Measurements from ENCODE around the gene TLCD3A.
"Not testable (repeated sequence)": the region's sequence is repeated elsewhere in the genome, so short reads cannot be mapped to it uniquely, and the experiment has no call there.

The TLCD3A gene

DNA sequence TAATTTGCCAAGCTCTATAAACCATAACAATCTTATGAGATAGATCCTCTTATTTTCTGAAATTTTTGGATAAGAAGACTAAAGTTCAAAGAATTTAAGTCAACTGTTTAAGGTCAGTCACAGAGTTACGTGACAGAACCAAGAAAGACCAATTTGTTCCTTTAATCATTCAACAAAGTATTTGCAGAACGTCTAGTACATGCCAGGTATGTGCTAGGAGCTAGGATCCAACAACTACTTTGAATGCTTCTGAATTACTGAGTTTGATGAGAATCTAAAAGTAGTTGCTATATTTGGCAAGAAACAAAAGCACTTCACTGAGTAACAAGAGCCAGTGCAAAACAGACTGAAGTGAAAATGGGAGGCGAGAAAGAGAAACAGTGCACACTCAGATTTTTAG, 34.7 kb downstream of the TLCD3A start:
- Histone ChIP-seq H3K4me3 (ENCODE audit: low read depth, low read length) (no peak overlapping the region), H3K4me1 (ENCODE audit: control insufficient read depth, insufficient read depth, low read length) (no peaks in the 10 kb centered on the region), H3K36me3 (ENCODE audit: control insufficient read depth, insufficient read depth, low read length) (peaks cover 72% of the 10 kb centered on the region), H3K9ac (ENCODE audit: low read depth, low read length) (no peak overlapping the region), H3K27me3 (ENCODE audit: control insufficient read depth, insufficient read depth, low read length) (no peaks in the 10 kb centered on the region), H3K27ac (ENCODE audit: low read depth, low read length) (no peak overlapping the region), H3K9me3 (ENCODE audit: control insufficient read depth, insufficient read depth, low read length) (no peaks in the 10 kb centered on the region)

DNA sequence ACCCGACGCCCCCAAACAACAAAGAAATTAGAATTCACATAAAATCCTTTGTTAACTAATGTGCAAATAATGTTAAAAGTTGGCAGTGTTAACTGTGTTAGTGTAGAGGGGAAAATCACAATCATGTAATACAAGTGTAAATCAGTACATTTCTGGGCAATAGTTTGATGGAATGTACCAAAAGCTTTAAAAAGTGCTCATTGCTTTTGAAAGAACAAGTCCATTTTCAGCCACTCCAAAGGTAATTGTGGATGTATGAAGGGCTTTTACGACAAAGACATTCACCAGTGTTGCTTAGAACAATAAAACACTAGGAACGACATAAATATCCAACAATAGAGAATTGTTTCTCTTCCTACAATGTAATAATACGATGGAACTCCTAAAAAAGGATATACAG, 40.6 kb downstream of the TLCD3A start:
- Histone ChIP-seq H3K4me1 (ENCODE audit: control insufficient read depth, insufficient read depth, low read length) (no peaks in the 10 kb centered on the region), H3K4me3 (ENCODE audit: low read depth, low read length) (no peak overlapping the region), H3K27me3 (ENCODE audit: control insufficient read depth, insufficient read depth, low read length) (no peaks in the 10 kb centered on the region), H3K27ac (ENCODE audit: low read depth, low read length) (no peak overlapping the region), H3K9ac (ENCODE audit: low read depth, low read length) (no peak overlapping the region), H3K9me3 (ENCODE audit: control insufficient read depth, insufficient read depth, low read length) (no peaks in the 10 kb centered on the region), H3K36me3 (ENCODE audit: control insufficient read depth, insufficient read depth, low read length) (peaks cover 86% of the 10 kb centered on the region)

DNA sequence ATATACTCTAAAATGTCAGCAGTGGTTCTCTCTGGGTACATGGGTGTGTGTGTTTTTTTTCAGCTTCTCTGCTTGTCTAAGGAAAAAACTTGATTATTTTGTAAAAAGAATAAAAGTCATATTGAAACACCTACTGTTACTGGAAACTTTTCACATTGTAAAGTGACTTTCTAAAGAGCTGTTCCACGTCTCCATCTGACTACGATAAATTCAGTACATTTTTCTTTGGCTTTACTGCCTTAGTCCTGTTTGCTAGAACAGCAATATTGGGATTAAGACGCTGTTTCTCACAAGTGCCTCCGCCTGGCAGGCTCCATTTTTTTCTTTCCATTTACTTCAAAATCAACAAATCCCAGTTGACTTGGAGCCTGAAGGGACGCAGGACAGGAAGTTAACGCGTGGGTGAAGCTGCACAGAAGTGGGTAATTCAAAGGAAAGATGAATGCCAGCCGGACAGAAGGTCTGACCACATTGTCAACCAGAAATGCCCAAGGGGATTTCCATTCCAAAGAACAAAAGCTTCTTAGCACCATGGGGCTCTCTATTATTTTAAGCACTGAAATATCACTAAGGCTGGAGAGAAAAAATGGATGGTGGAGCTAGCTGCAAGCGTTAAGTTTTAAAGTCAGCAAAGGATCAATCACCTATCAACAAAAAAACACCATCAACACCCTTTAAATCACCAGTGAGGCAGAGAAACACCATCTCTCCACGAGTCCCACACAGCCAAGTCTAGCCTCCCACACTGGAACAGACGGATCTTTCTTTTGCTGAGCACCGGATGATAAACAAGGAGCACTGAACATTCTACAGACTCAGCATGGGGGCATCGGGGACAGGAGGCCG, 41.3 kb downstream of the TLCD3A start:
- Histone ChIP-seq H3K9me3 (ENCODE audit: control insufficient read depth, insufficient read depth, low read length) (no peaks in the 10 kb centered on the region), H3K9ac (ENCODE audit: low read depth, low read length) (no peak overlapping the region), H3K4me3 (ENCODE audit: low read depth, low read length) (no peak overlapping the region), H3K36me3 (ENCODE audit: control insufficient read depth, insufficient read depth, low read length) (peaks cover 92% of the 10 kb centered on the region), H3K27me3 (ENCODE audit: control insufficient read depth, insufficient read depth, low read length) (no peaks in the 10 kb centered on the region), H3K4me1 (ENCODE audit: control insufficient read depth, insufficient read depth, low read length) (no peaks in the 10 kb centered on the region), H3K27ac (ENCODE audit: low read depth, low read length) (peak overlapping the region; percentile 20)

DNA sequence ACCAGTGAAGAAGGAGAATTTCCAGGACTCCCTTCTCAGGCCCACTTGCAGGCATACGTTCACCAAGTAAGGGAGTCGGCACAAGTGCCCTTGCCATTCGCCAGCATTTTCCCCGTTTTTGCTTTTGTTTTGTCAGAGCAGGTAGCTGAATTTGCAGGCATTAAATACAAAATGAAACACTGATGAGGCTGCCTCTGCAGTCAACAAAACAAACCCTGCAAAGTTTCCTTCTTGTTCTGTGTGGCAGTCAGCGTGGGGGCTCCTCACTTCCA, 41.9 kb downstream of the TLCD3A start:
- Histone ChIP-seq H3K9me3 (ENCODE audit: control insufficient read depth, insufficient read depth, low read length) (no peaks in the 10 kb centered on the region), H3K4me1 (ENCODE audit: control insufficient read depth, insufficient read depth, low read length) (no peaks in the 10 kb centered on the region), H3K27ac (ENCODE audit: low read depth, low read length) (peak overlapping the region; percentile 12), H3K27me3 (ENCODE audit: control insufficient read depth, insufficient read depth, low read length) (no peaks in the 10 kb centered on the region), H3K4me3 (ENCODE audit: low read depth, low read length) (no peak overlapping the region), H3K9ac (ENCODE audit: low read depth, low read length) (no peak overlapping the region), H3K36me3 (ENCODE audit: control insufficient read depth, insufficient read depth, low read length) (peaks cover 90% of the 10 kb centered on the region)

DNA sequence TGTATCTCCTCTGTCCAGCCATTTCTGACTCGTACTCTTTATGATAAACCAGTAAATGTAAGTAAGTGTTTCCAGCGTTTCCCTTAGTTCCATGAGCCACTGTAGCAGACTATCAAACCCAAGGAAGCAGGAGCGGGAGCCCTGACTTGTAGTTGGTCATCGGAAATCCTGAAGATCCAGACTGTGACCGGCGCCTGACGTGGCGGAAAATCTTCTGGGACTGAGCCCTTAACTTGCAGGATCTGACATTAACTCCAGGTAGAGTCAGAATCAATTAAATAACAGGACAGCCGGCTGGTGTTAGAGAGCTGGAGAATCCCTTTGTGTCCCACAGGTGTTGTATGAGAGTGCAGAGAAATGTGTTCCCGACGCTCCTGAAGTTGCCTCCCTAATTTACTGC, 45.7 kb downstream of the TLCD3A start:
- peaks cover 57% of the 10 kb centered on the region for H3K36me3 ChIP-seq (ENCODE audit: control insufficient read depth, insufficient read depth, low read length)
- no peak overlapping the region for H3K27ac ChIP-seq (ENCODE audit: low read depth, low read length)
- H3K9me3 ChIP-seq (ENCODE audit: control insufficient read depth, insufficient read depth, low read length), result no peaks in the 10 kb centered on the region
- H3K9ac ChIP-seq (ENCODE audit: low read depth, low read length), result no peak overlapping the region
- H3K27me3 ChIP-seq (ENCODE audit: control insufficient read depth, insufficient read depth, low read length), result no peaks in the 10 kb centered on the region
- no peak overlapping the region for H3K4me3 ChIP-seq (ENCODE audit: low read depth, low read length)
- no peaks in the 10 kb centered on the region for H3K4me1 ChIP-seq (ENCODE audit: control insufficient read depth, insufficient read depth, low read length)

DNA sequence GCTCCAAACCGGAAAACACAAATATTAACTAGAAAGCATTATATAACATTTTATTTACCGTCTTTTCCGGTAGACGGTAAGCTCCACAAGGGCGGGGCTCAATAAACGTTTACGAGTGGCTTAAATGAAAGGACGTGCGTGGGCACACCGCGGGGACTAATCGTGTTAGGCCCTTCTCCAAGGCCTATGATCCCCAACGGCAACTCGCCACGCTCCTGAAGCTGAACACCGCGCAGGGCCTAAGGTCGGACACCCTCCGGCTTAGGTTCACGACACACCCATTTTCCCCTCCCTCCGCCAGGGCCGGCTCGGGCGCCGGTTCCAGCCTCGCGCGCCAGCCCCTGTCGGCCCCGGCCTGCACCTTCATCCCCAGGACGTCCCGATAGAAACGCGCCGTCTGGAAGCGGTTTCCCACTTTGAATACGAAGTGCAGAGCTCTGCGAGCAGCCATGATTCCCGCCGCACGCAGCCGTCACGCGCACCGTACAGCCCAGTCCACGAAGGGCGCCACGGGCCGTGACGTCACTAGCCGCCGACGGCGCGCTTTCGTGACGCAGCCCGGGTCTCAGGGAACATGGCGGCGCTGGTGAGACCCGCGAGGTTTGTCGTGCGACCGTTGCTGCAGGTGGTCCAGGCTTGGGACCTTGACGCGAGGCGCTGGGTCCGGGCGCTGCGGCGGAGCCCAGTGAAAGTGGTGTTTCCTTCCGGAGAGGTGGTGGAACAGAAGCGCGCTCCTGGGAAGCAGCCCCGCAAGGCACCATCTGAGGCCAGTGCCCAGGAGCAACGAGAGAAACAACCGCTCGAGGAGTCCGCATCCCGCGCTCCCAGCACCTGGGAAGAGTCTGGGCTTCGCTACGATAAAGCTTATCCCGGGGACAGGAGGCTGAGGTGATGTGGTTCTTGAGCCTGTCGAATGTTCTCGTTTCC, 49.7 kb downstream of the TLCD3A start, which contains the start of the genes GLOD4 and MRM3:
Gene GLOD4 (minus strand): TSS at position 476 of the 927 bp plus-strand sequence. CDS start 25 bp downstream, at position 451.
Gene MRM3 (plus strand): TSS at position 549 of the 927 bp plus-strand sequence. CDS start 26 bp downstream, at position 575.
- peaks cover 34% of the 10 kb centered on the region for H3K36me3 ChIP-seq (ENCODE audit: control insufficient read depth, insufficient read depth, low read length)
- H3K9me3 ChIP-seq (ENCODE audit: control insufficient read depth, insufficient read depth, low read length), result no peaks in the 10 kb centered on the region
- peak within 1 kb of the TSS; percentile 82 for H3K27ac ChIP-seq (ENCODE audit: low read depth, low read length)

DNA sequence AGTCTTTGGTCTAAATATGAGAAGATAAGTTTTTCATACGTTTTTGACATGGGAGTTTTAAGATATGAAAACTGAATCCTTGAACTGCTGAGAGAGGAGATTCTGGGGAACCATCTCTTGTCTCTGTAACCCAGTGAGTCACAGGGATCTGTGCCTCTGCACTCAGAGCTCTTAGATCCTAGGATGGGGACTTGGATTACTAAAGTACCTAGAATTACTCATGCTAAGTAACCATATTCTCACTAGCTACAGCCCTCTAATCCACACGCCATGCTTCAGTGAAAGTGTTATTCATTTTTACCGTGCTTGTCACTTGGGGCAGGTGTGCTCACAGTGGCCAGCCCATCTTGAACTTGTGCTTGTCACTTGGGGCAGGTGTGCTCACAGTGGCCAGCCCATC, 51.7 kb downstream of the TLCD3A start:
- Histone ChIP-seq H3K4me3 (ENCODE audit: low read depth, low read length) (no peak overlapping the region), H3K4me1 (ENCODE audit: control insufficient read depth, insufficient read depth, low read length) (no peaks in the 10 kb centered on the region), H3K9me3 (ENCODE audit: control insufficient read depth, insufficient read depth, low read length) (no peaks in the 10 kb centered on the region), H3K27ac (ENCODE audit: low read depth, low read length) (no peak overlapping the region), H3K27me3 (ENCODE audit: control insufficient read depth, insufficient read depth, low read length) (no peaks in the 10 kb centered on the region), H3K9ac (ENCODE audit: low read depth, low read length) (no peak overlapping the region), H3K36me3 (ENCODE audit: control insufficient read depth, insufficient read depth, low read length) (peaks cover 35% of the 10 kb centered on the region)

More for the DNA sequence above, 49.7 kb downstream of the TLCD3A start, which contains the start of the genes GLOD4 and MRM3:
- Histone ChIP-seq H3K4me3 (ENCODE audit: low read depth, low read length) (peak within 1 kb of the TSS; percentile 83), H3K4me1 (ENCODE audit: control insufficient read depth, insufficient read depth, low read length) (no peaks in the 10 kb centered on the region), H3K9ac (ENCODE audit: low read depth, low read length) (peak within 1 kb of the TSS; percentile 85), H3K27me3 (ENCODE audit: control insufficient read depth, insufficient read depth, low read length) (no peaks in the 10 kb centered on the region)

DNA sequence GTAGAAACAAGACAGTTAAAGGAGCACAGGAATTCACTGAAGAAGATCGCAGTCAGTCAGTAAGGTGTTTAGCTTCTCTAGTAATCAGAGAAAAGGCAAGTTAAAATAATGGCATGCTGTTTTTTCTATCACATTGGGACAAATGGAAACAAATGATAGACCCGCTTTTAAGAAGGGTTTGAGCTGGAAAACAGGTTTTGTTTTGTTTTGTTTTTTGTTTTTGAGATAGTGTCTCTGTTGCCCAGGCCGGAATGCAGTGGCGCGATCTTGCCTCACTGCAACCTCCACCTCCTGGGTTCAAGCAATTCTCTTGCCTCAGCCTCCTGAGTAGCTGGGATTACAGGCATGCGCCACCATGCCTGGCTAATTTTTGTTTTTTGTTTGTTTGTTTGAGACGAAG, 53.5 kb downstream of the TLCD3A start:
- H3K27me3 ChIP-seq (ENCODE audit: control insufficient read depth, insufficient read depth, low read length); H3K9me3 ChIP-seq (ENCODE audit: control insufficient read depth, insufficient read depth, low read length); H3K9ac ChIP-seq (ENCODE audit: low read depth, low read length); H3K4me1 ChIP-seq (ENCODE audit: control insufficient read depth, insufficient read depth, low read length); H3K27ac ChIP-seq (ENCODE audit: low read depth, low read length); H3K4me3 ChIP-seq (ENCODE audit: low read depth, low read length): not testable (repeated sequence)
- peaks cover 43% of the 10 kb centered on the region for H3K36me3 ChIP-seq (ENCODE audit: control insufficient read depth, insufficient read depth, low read length)

DNA sequence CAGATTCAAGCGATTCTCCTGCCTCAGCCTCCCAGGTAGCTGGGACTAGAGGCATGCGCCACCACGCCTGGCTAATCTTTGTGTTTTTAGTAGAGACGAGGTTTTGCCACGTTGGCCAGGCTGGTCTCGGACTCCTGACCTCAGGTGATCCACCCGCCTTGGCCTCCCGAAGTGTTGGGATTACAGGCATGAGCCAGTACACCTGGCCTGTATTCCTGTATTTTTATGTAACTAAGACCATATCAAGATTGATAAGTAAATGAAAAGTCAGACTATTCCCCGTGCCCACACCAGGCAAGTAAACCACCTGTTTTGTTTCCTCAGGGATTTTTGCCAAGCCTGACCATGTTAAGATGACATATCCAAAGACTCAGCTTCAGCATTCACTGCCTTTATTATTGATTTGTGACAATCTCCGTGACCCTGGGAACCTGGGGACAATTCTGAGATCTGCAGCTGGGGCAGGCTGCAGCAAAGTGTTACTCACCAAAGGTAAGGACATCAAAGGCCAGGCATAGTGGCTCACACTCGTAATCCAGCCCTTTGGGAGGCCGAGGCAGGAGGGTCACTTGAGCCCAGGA, 55.3 kb downstream of the TLCD3A start:
- no peak overlapping the region for H3K27ac ChIP-seq (ENCODE audit: low read depth, low read length)
- no peak overlapping the region for H3K9ac ChIP-seq (ENCODE audit: low read depth, low read length)
- H3K9me3 ChIP-seq (ENCODE audit: control insufficient read depth, insufficient read depth, low read length), result no peaks in the 10 kb centered on the region
- no peaks in the 10 kb centered on the region for H3K27me3 ChIP-seq (ENCODE audit: control insufficient read depth, insufficient read depth, low read length)
- no peak overlapping the region for H3K4me3 ChIP-seq (ENCODE audit: low read depth, low read length)
- no peaks in the 10 kb centered on the region for H3K4me1 ChIP-seq (ENCODE audit: control insufficient read depth, insufficient read depth, low read length)
- peaks cover 60% of the 10 kb centered on the region for H3K36me3 ChIP-seq (ENCODE audit: control insufficient read depth, insufficient read depth, low read length)

DNA sequence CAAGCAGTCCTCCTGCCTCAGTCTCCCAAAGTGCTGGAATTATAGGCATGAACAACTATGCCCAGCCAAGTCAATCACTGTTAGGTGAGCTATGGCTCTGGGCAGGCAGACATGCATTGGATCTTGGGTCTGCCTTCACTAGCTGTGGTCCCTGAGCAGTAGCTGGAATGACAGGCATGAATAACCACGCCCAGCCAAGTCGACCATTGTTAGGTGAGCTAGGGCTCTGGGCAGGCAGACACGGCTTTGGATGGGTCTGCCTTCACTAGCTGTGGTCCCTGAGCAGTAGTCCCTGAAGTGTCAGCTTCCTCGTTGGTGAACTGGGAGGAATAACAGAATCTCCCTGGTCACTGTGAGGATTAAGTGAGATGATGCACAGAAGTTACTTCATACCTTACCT, 56.2 kb downstream of the TLCD3A start:
- Histone ChIP-seq H3K9me3 (ENCODE audit: control insufficient read depth, insufficient read depth, low read length) (no peaks in the 10 kb centered on the region), H3K4me3 (ENCODE audit: low read depth, low read length) (no peak overlapping the region), H3K27ac (ENCODE audit: low read depth, low read length) (no peak overlapping the region), H3K36me3 (ENCODE audit: control insufficient read depth, insufficient read depth, low read length) (peaks cover 62% of the 10 kb centered on the region), H3K4me1 (ENCODE audit: control insufficient read depth, insufficient read depth, low read length) (no peaks in the 10 kb centered on the region), H3K27me3 (ENCODE audit: control insufficient read depth, insufficient read depth, low read length) (no peaks in the 10 kb centered on the region), H3K9ac (ENCODE audit: low read depth, low read length) (no peak overlapping the region)

All from HUES48 (cell line).